SU-DHL-6 (cell line): ENCODE data around the gene MAP2K5.
A peak's percentile ranks its signal among the peaks of the same experiment; 100 is the strongest.

Experiments used
- H2AFZ ChIP-seq: fragments of 200-600 bp; sonication (generic); 2 replicates; pipeline ENCODE4 v1.6.1; 2014; ENCODE audit warnings: low read depth, mild to moderate bottlenecking, moderate library complexity, mixed read lengths, antibody characterized with exemption, low read length; ENCODE audit not compliant: severe bottlenecking
- H3F3A ChIP-seq: fragments of 200-600 bp; shearing (Covaris generic); 2 replicates; pipeline ENCODE4 v1.6.0; 2016; ENCODE audit warnings: antibody characterized with exemption, mild to moderate bottlenecking; ENCODE audit not compliant: insufficient read depth
- H3K27ac ChIP-seq: fragments of 200-600 bp; sonication (generic); 2 replicates; pipeline ENCODE4 v1.5.1; 2016; ENCODE audit warnings: low read depth, mild to moderate bottlenecking, low read length, moderate library complexity, mixed read lengths
- H3K27me3 ChIP-seq: fragments of 200-600 bp; sonication (generic), shearing (Covaris generic); 2 replicates; pipeline ENCODE4 v1.6.0; 2014; ENCODE audit warnings: mild to moderate bottlenecking, low read length
- H3K36me3 ChIP-seq: fragments of 200-600 bp; sonication (generic); 2 replicates; pipeline ENCODE4 v1.6.1; 2014; ENCODE audit warnings: mild to moderate bottlenecking, low read length, mixed read lengths
- H3K4me2 ChIP-seq: fragments of 300-600, 200-600 bp; shearing (Covaris generic), sonication (generic); 2 replicates; pipeline ENCODE4 v1.6.0; 2014; ENCODE audit warnings: low read length, low read depth, mild to moderate bottlenecking; ENCODE audit not compliant: poor library complexity, severe bottlenecking
- H3K4me3 ChIP-seq: fragments of 200-600 bp; sonication (generic); 2 replicates; pipeline ENCODE4 v1.5.1; 2014; ENCODE audit warnings: antibody characterized with exemption, low read length, mild to moderate bottlenecking, mixed read lengths; ENCODE audit not compliant: insufficient read depth, poor library complexity, severe bottlenecking
- H3K79me2 ChIP-seq: fragments of 200-600 bp; sonication (generic); 2 replicates; pipeline ENCODE4 v1.6.1; 2014; ENCODE audit warnings: mild to moderate bottlenecking, low read length, moderate library complexity; ENCODE audit not compliant: insufficient read depth
- H3K9ac ChIP-seq: fragments of 200-600 bp; sonication (generic); 2 replicates; pipeline ENCODE4 v1.7.0; 2014; ENCODE audit warnings: mild to moderate bottlenecking, low read length
- H3K9me2 ChIP-seq: fragments of 200-600 bp; sonication (generic); replicated peaks from 2 replicates; pipeline ENCODE4 v1.6.1; 2014; ENCODE audit warnings: low read length; ENCODE audit not compliant: insufficient read depth
- H3K9me3 ChIP-seq: fragments of 200-600 bp; sonication (generic); 2 replicates; pipeline ENCODE4 v1.6.1; 2014; ENCODE audit warnings: low read length, mixed read lengths; ENCODE audit not compliant: insufficient read depth
- H4K20me1 ChIP-seq: fragments of 200-600 bp; sonication (generic); 2 replicates; pipeline ENCODE4 v1.6.1; 2014; ENCODE audit warnings: low read depth, mild to moderate bottlenecking, antibody characterized with exemption, low read length, moderate library complexity, mixed read lengths
- EZH2phosphoT487 ChIP-seq: fragments of 200-600 bp; sonication (generic), shearing (Covaris generic); conservative IDR thresholded peaks from 2 replicates; pipeline ENCODE4 v1.6.1; 2018; ENCODE audit warnings: mild to moderate bottlenecking, antibody characterized with exemption, low read length, moderate library complexity, mixed read lengths
- TF ChIP-seq, protein P1 (sequence below): fragments of 200-600 bp; sonication (generic); IDR thresholded peaks from one replicate; pipeline ENCODE4 v1.5.1; 2017; ENCODE audit warnings: antibody characterized with exemption, mild to moderate bottlenecking, low read length, moderate library complexity; ENCODE audit not compliant: insufficient read depth, poor library complexity, severe bottlenecking

MAP2K5 gene

DNA sequence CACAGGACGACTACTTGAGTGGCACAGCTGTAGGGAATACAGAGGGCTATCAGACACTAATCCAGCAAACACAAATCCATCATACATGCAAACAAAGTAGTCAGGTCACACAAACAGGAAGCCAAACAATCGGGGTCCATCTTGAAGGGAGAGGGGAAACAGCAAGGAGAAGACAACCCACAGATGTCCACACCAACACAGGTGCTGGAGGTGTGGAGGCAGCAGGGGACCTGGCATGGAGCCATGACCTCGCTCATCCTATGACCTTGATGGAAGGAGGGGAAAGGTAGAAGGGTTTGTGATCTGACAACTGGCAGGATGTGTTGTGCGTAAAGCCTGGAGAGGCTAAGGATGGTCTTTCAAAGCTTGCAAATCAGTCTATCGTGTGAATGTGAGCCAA, 242.9 kb downstream of the MAP2K5 start:
- Histone ChIP-seq H3K9ac (no peak overlapping the region), H3K79me2 (no peaks in the 10 kb centered on the region), H2AFZ (no peak overlapping the region), H3K4me3 (no peak overlapping the region), H3K9me2 (no peaks in the 10 kb centered on the region), H3F3A (peaks cover 16% of the 10 kb centered on the region), H3K27me3 (no peaks in the 10 kb centered on the region), H3K4me2 (peak overlapping the region; percentile 38), H4K20me1 (no peaks in the 10 kb centered on the region), H3K27ac (peak overlapping the region; percentile 85), H3K36me3 (no peaks in the 10 kb centered on the region), H3K9me3 (no peaks in the 10 kb centered on the region)
- no peak for TF ChIP-seq EZH2phosphoT487
- TF ChIP-seq, protein P1, sequence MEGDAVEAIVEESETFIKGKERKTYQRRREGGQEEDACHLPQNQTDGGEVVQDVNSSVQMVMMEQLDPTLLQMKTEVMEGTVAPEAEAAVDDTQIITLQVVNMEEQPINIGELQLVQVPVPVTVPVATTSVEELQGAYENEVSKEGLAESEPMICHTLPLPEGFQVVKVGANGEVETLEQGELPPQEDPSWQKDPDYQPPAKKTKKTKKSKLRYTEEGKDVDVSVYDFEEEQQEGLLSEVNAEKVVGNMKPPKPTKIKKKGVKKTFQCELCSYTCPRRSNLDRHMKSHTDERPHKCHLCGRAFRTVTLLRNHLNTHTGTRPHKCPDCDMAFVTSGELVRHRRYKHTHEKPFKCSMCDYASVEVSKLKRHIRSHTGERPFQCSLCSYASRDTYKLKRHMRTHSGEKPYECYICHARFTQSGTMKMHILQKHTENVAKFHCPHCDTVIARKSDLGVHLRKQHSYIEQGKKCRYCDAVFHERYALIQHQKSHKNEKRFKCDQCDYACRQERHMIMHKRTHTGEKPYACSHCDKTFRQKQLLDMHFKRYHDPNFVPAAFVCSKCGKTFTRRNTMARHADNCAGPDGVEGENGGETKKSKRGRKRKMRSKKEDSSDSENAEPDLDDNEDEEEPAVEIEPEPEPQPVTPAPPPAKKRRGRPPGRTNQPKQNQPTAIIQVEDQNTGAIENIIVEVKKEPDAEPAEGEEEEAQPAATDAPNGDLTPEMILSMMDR: no peak

DNA sequence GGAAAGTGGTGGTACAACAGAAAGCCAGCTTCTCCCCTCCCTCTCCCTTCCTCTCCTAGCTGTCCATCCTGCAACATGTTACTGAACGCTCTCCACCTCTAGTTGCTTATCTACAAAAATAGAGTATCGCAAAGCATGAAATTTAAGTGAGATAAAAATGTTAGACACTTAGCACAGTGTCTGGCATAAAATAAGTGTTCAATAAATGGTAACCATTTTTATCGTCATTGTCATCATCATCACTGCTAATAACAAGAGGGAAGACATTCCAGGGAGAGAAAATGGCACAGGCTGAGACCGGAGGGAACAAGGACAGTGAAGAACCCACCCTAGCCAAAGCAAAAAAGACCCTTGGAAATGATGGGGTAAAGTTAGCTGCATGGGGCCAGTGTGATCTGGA, 244.1 kb downstream of the MAP2K5 start:
- Histone ChIP-seq H3K4me3 (no peak overlapping the region), H3K9me2 (no peaks in the 10 kb centered on the region), H3K36me3 (no peaks in the 10 kb centered on the region), H3K9me3 (no peaks in the 10 kb centered on the region), H2AFZ (no peak overlapping the region), H3K79me2 (no peaks in the 10 kb centered on the region), H4K20me1 (no peaks in the 10 kb centered on the region), H3K27me3 (no peaks in the 10 kb centered on the region), H3K4me2 (no peak overlapping the region), H3F3A (peaks cover 16% of the 10 kb centered on the region), H3K9ac (no peak overlapping the region), H3K27ac (no peak overlapping the region)
- TF ChIP-seq, protein P1: no peak
- TF ChIP-seq EZH2phosphoT487: no peak

DNA sequence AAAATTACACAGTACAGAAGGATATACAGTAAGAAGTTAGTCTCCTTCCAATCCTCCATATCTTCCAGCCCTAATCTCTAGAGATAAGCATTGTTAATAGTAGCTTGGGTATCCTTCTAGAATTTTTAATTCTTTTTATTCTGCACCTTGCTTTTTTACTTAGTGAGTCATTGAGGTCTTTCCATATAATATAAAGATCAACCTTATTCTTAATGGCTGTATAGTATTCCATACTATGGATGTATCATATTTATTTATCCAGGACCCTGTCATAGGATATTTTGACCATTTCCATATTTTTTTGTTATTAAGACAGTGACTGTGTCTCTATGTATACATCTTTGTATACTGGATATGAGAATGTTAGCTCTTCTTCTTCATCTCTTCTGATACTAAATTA, 246.5 kb downstream of the MAP2K5 start:
- Histone ChIP-seq H2AFZ (no peak overlapping the region), H3K36me3 (no peaks in the 10 kb centered on the region), H3K4me3 (no peak overlapping the region), H3K27ac (no peak overlapping the region), H3K79me2 (no peaks in the 10 kb centered on the region), H4K20me1 (no peaks in the 10 kb centered on the region), H3K9ac (no peak overlapping the region), H3K9me2 (no peaks in the 10 kb centered on the region), H3K27me3 (no peaks in the 10 kb centered on the region), H3F3A (peaks cover 10% of the 10 kb centered on the region), H3K9me3 (no peaks in the 10 kb centered on the region), H3K4me2 (no peak overlapping the region)
- no peak for TF ChIP-seq EZH2phosphoT487
- TF ChIP-seq, protein P1: no peak
